Endodermal cell (in vitro differentiated cells): ENCODE data around the gene FER1L5. TPM values are rescaled to one million over a fixed set of nuclear protein-coding genes. Genes with fewer than 3 reads are reported as not detected.

ENCODE experiments used
- DNase-seq: peaks from one replicate; pipeline ENCODE4 v3.0.0-alpha.2; 2017
- H3K27ac ChIP-seq: 2 replicates; pipeline ENCODE4 v1.5.1; 2013; ENCODE audit warnings: mild to moderate bottlenecking, low read depth, low read length, moderate library complexity
- H3K27me3 ChIP-seq: 2 replicates; pipeline ENCODE4 v1.6.1; 2013; ENCODE audit warnings: mild to moderate bottlenecking, low read length, moderate library complexity; ENCODE audit not compliant: insufficient read depth, control insufficient read depth, poor library complexity, severe bottlenecking
- H3K36me3 ChIP-seq: 2 replicates; pipeline ENCODE4 v1.7.0; 2013; ENCODE audit warnings: mild to moderate bottlenecking, low read length, moderate library complexity; ENCODE audit not compliant: control insufficient read depth, insufficient read depth
- H3K4me1 ChIP-seq: one replicate; pipeline ENCODE4 v1.7.0; 2013; ENCODE audit warnings: low read length; ENCODE audit not compliant: control insufficient read depth, insufficient read depth
- H3K4me3 ChIP-seq: 2 replicates; pipeline ENCODE4 v1.5.1; 2013; ENCODE audit warnings: mild to moderate bottlenecking, low read length, moderate library complexity
- H3K9ac ChIP-seq: 2 replicates; pipeline ENCODE4 v1.6.1; 2013; ENCODE audit warnings: mild to moderate bottlenecking, low read length, moderate library complexity; ENCODE audit not compliant: poor library complexity, severe bottlenecking; ENCODE audit errors: extremely low read depth
- H3K9me3 ChIP-seq: 2 replicates; pipeline ENCODE4 v1.6.1; 2013; ENCODE audit warnings: mild to moderate bottlenecking, low read length, moderate library complexity; ENCODE audit not compliant: control insufficient read depth
- H3K27ac Mint-ChIP-seq: 2 replicates; pipeline ENCODE4 v1.8.0; 2020; ENCODE audit warnings: mixed read lengths
- H3K27me3 Mint-ChIP-seq: 2 replicates; pipeline ENCODE4 v1.8.0; 2021; ENCODE audit warnings: mild to moderate bottlenecking, mixed read lengths; ENCODE audit not compliant: insufficient read depth
- H3K36me3 Mint-ChIP-seq: 2 replicates; pipeline ENCODE4 v1.8.0; 2020; ENCODE audit warnings: low read depth, mixed read lengths
- H3K4me1 Mint-ChIP-seq: 2 replicates; pipeline ENCODE4 v1.8.0; 2020; ENCODE audit warnings: mixed read lengths
- H3K4me3 Mint-ChIP-seq: 2 replicates; pipeline ENCODE4 v1.8.0; 2020; ENCODE audit warnings: mild to moderate bottlenecking, moderate library complexity, mixed read lengths
- H3K9me3 Mint-ChIP-seq: 2 replicates; pipeline ENCODE4 v1.8.0; 2020; ENCODE audit warnings: mild to moderate bottlenecking, mixed read lengths
- CTCF ChIP-seq: fragments of 200-600 bp; sonication (generic); conservative IDR thresholded peaks from 2 replicates; pipeline ENCODE4 v1.5.0; 2021; ENCODE audit warnings: antibody characterized with exemption, mild to moderate bottlenecking
- WGBS, 2 experiments: methylation state at CpG; one replicate each; pipeline versions ENCODE4 v1.1.5 to v1.1.7; 2013; ENCODE audit warnings: missing lambda C conversion rate in 2 of 2, mixed read lengths in 1 of 2; ENCODE audit not compliant: insufficient coverage in 1 of 2, insufficient read length in 1 of 2; 5-methylcytosine and 5-hydroxymethylcytosine counted together
- total RNA-seq, 2 donors: library from RNA; stranded (reverse); fragmentation: NEBNext Ultra II Directional in 1 of 2; extraction: Animal tissue kit (Norgen Biotek cat#: 25700) in 1 of 2; gene quantifications; 2 replicates in 1 of 2; 3 replicates in 1 of 2; pipeline ENCODE4 v1.2.1, GENCODE V29; 2021

Gene FER1L5
- total RNA-seq, 2 donors from 2014 or later, result 0.35 to 1.7 TPM

- H3K4me1 Mint-ChIP-seq, result peaks cover 20% of the 10 kb centered on the region
Observed at GRCh38 chr2:96737251-96737650, 94.7 kb downstream of the FER1L5 start.

GRCh38 chr2:96737831-96738230 is 95.3 kb downstream of the FER1L5 start:
- no peak for DNase-seq
- H3K4me1 ChIP-seq, result no peaks in the 10 kb centered on the region
- H3K27me3 Mint-ChIP-seq, result no peaks in the 10 kb centered on the region
- H3K4me3 Mint-ChIP-seq, result no peak overlapping the region
- H3K4me1 Mint-ChIP-seq, result peaks cover 20% of the 10 kb centered on the region
- H3K4me3 ChIP-seq, result no peak overlapping the region
- WGBS, 2 experiments, result 90 to 96% methylated on average over 2 of the region's 2 CpGs
- no peak overlapping the region for H3K27ac Mint-ChIP-seq
- H3K27me3 ChIP-seq, result no peaks in the 10 kb centered on the region
- H3K9ac ChIP-seq, result no peak overlapping the region
- H3K36me3 Mint-ChIP-seq, result peaks cover 44% of the 10 kb centered on the region
- no peak for TF ChIP-seq CTCF
- no peaks in the 10 kb centered on the region for H3K9me3 Mint-ChIP-seq
- H3K9me3 ChIP-seq, result no peaks in the 10 kb centered on the region
- peaks cover 47% of the 10 kb centered on the region for H3K36me3 ChIP-seq
- no peak overlapping the region for H3K27ac ChIP-seq

More at GRCh38 chr2:96737251-96737650, 94.7 kb downstream of the FER1L5 start:
- DNase-seq, result no peak
- no peaks in the 10 kb centered on the region for H3K27me3 Mint-ChIP-seq
- Histone ChIP-seq H3K9me3 (no peaks in the 10 kb centered on the region), H3K27me3 (no peaks in the 10 kb centered on the region), H3K27ac (no peak overlapping the region), H3K9ac (no peak overlapping the region), H3K4me3 (no peak overlapping the region), H3K4me1 (no peaks in the 10 kb centered on the region), H3K36me3 (peaks cover 49% of the 10 kb centered on the region)
- H3K36me3 Mint-ChIP-seq, result peaks cover 45% of the 10 kb centered on the region
- no peak overlapping the region for H3K4me3 Mint-ChIP-seq
- no peaks in the 10 kb centered on the region for H3K9me3 Mint-ChIP-seq
- WGBS, 2 experiments, result 82 to 89% methylated on average over 2 of the region's 2 CpGs
- H3K27ac Mint-ChIP-seq, result no peak overlapping the region
- no peak for TF ChIP-seq CTCF

- DNase-seq, result no peak
- H3K36me3 ChIP-seq, result peaks cover 34% of the 10 kb centered on the region
- Mint-ChIP-seq H3K27me3 (no peaks in the 10 kb centered on the region), H3K27ac (peak overlapping the region; percentile 98), H3K4me1 (peaks cover 20% of the 10 kb centered on the region), H3K36me3 (peaks cover 31% of the 10 kb centered on the region), H3K4me3 (peak overlapping the region; percentile 97), H3K9me3 (no peaks in the 10 kb centered on the region)
- H3K9ac ChIP-seq, result peak overlapping the region; percentile 81
- no peak overlapping the region for H3K27ac ChIP-seq
- H3K4me1 ChIP-seq, result no peaks in the 10 kb centered on the region
- 39 to 50% methylated on average over 3 to 4 of the region's 4 CpGs for WGBS, 2 experiments
- H3K27me3 ChIP-seq, result no peaks in the 10 kb centered on the region
- no peak for TF ChIP-seq CTCF
- peak overlapping the region; percentile 87 for H3K4me3 ChIP-seq
- no peaks in the 10 kb centered on the region for H3K9me3 ChIP-seq
Observed at GRCh38 chr2:96739076-96739632, 96.6 kb downstream of the FER1L5 start.
